Left lung (tissue), 10 donors: ENCODE measurements around the gene CARMIL1. TPM values are rescaled to one million over a fixed set of nuclear protein-coding genes. Genes with fewer than 3 reads are reported as not detected.
"Not testable (repeated sequence)": the region's sequence is repeated elsewhere in the genome, so short reads cannot be mapped to it uniquely, and the experiment has no call there.

Experiments
- ATAC-seq: fragments of 200-7000 bp; cut with Tn5 transposase; one replicate; pipeline ENCODE4 v1.9.1; 2020; ENCODE audit warnings: moderate library complexity
- DNase-seq, 4 donors: peaks; one replicate each; pipeline ENCODE4 v3.0.0-alpha.2; 2013 to 2020
- H3K27ac ChIP-seq, 2 donors: fragments of 200-600 bp; sonication (generic) in 1 of 2; one replicate each; pipeline versions ENCODE4 v1.5.0 to v1.8.0; 2020 to 2021
- H3K27me3 ChIP-seq, 2 donors: fragments of 200-600 bp; sonication (generic) in 1 of 2; one replicate each; pipeline versions ENCODE4 v1.5.0 to v1.8.0; 2020 to 2021
- H3K36me3 ChIP-seq, 2 donors: fragments of 200-600 bp; sonication (generic) in 1 of 2; one replicate each; pipeline versions ENCODE4 v1.5.0 to v1.8.0; 2020 to 2021
- H3K4me1 ChIP-seq, 2 donors: fragments of 200-600 bp; one replicate each; pipeline ENCODE4 v1.8.0; 2021
- H3K4me3 ChIP-seq, 2 donors: fragments of 200-600 bp; sonication (generic) in 1 of 2; one replicate each; pipeline versions ENCODE4 v1.5.0 to v1.8.0; 2020 to 2021; ENCODE audit warnings: mild to moderate bottlenecking in 1 of 2
- H3K9me3 ChIP-seq, 2 donors: fragments of 200-600 bp; sonication (generic) in 1 of 2; one replicate each; pipeline versions ENCODE4 v1.5.0 to v1.8.0; 2020 to 2021
- intact Hi-C, 2 donors: fragments of 100-400 bp; cut with DNase I; formaldehyde crosslinking; loops; one replicate each; pipeline versions ENCODE4 v1.11.2 to v1.14.2; 2022
- polyA plus RNA-seq, 6 donors: library from polyadenylated mRNA; unstranded; fragments of 120-200 nt; gene quantifications; one replicate each; pipeline ENCODE4 v1.2.1, GENCODE V29; 2013; ENCODE audit not compliant: insufficient read length in 6 of 6
- total RNA-seq, 2 donors: library from RNA; stranded (reverse); fragmentation: NEBNext Ultra II Directional; extraction: Animal tissue kit (Norgen Biotek cat#: 25700); gene quantifications; one replicate each; pipeline ENCODE4 v1.2.1, GENCODE V29; 2021
- TF ChIP-seq, protein P1 (sequence below), 2 donors: fragments of 200-600 bp; sonication (generic) in 1 of 2; IDR thresholded peaks; one replicate each; pipeline versions ENCODE4 v1.5.0 to v1.8.0; 2021; ENCODE audit warnings: antibody characterized with exemption in 2 of 2
- donor health status: DM: no; HTN: yes; CAD: no.
- donor health status: DM: no; HTN: no; CAD: no.

CARMIL1 gene
- total and polyA plus RNA-seq, 8 donors, result 16.4 to 32.8 (median 27.4) TPM

DNA sequence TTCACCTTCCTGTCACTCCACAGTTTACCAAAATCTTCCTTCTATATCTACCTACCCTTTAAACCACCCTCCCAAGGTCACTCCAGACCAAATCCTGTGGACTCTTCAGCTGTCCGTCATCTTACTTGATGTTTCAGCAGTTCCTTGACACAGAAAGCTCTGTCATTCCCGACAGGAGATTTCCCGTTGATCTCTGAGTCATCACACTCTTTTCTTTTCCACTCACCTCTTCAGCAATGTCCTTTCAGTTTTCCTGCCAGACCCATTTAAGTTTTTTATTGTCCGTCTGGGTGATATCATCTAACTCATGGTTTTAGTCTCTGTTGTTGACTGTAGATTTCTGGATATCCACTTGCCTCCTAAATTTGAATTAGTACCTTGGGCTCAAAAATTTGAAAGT is 302.9 kb downstream of the CARMIL1 start:
- Histone ChIP-seq H3K9me3 (no peaks in the 10 kb centered on the region), H3K4me3 (no peak overlapping the region), H3K4me1 (no peaks in the 10 kb centered on the region), H3K27me3 (no peaks in the 10 kb centered on the region), H3K36me3 (no peaks in the 10 kb centered on the region), H3K27ac (no peak overlapping the region)
- DNase-seq (no peak), ATAC-seq (no peak)
- intact Hi-C loops, result no loop called here
- TF ChIP-seq, protein P1, sequence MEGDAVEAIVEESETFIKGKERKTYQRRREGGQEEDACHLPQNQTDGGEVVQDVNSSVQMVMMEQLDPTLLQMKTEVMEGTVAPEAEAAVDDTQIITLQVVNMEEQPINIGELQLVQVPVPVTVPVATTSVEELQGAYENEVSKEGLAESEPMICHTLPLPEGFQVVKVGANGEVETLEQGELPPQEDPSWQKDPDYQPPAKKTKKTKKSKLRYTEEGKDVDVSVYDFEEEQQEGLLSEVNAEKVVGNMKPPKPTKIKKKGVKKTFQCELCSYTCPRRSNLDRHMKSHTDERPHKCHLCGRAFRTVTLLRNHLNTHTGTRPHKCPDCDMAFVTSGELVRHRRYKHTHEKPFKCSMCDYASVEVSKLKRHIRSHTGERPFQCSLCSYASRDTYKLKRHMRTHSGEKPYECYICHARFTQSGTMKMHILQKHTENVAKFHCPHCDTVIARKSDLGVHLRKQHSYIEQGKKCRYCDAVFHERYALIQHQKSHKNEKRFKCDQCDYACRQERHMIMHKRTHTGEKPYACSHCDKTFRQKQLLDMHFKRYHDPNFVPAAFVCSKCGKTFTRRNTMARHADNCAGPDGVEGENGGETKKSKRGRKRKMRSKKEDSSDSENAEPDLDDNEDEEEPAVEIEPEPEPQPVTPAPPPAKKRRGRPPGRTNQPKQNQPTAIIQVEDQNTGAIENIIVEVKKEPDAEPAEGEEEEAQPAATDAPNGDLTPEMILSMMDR (IDR thresholded peaks at IDR 0.05), result no peak

DNA sequence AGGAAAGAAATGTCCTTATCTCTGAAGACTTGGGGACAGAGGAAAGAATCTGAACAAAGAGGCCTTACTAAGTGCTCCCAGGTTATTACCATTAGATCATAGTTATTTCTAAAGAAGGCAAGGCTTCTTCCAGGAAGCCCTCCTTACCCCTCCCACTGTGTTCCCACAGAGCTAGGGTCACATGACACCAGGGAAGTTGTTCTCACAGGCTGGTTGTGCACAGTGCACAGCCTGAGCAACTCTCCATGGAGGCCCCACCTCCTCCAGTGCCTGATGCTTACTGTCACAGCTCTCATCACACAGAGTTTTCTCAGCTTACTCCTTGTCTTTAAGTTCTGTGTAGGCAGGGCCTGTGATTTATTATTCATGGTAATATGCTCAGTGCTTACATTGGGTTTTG is 303.9 kb downstream of the CARMIL1 start:
- Histone ChIP-seq H3K4me3 (no peak overlapping the region), H3K9me3 (no peaks in the 10 kb centered on the region), H3K27me3 (no peaks in the 10 kb centered on the region), H3K36me3 (no peaks in the 10 kb centered on the region), H3K27ac (no peak overlapping the region), H3K4me1 (no peaks in the 10 kb centered on the region)
- ATAC-seq (no peak), DNase-seq (no peak)
- intact Hi-C loops, result no loop called here
- TF ChIP-seq, protein P1 (IDR thresholded peaks at IDR 0.05), result no peak

DNA sequence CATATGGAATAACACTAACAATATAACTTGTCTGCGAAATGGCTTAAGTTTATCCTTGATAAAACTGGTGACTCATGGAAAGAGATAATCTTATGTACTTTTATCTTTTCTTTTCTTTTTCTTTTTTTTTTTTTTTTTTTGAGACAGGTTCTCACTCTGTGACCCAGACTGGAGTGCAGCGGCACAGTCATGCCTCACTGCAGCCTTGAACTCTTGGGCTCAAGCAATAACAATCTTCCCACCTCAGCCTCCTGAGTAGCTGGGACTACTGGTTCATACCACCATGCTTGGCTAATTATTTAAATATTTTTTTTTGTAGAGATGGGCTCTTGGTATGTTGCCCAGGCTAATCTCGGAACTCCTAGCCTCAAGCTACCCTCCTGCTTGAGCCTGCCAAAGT is 304.7 kb downstream of the CARMIL1 start:
- no peaks in the 10 kb centered on the region for H3K9me3 ChIP-seq
- TF ChIP-seq, protein P1 (IDR thresholded peaks at IDR 0.05), result no peak
- ATAC-seq, result no peak
- H3K27me3 ChIP-seq, result no peaks in the 10 kb centered on the region
- H3K4me1 ChIP-seq, result no peaks in the 10 kb centered on the region
- H3K36me3 ChIP-seq, result no peaks in the 10 kb centered on the region
- no peak for DNase-seq
- intact Hi-C loops, result no loop called here
- no peak overlapping the region for H3K4me3 ChIP-seq
- no peak overlapping the region for H3K27ac ChIP-seq

DNA sequence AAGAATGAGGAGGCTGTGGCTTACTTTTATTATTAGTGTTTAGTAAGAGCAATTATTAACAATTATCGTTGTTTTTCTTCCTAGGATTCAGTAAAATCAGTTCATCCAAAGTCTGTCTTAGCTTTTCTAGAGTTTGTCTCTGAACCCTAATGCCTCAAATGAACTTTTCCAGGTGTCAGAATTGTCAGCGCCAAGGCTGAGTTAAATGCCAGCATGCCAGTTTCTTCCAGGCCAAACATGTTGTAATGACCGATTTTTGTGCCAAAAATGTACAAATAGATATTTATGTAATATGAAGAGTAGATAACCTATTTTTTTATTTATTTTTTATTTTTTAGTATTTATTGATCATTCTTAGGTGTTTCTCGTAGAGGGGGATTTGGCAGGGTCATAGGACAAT is 306.1 kb downstream of the CARMIL1 start:
- no peak for DNase-seq
- Histone ChIP-seq H3K9me3 (no peaks in the 10 kb centered on the region), H3K4me1 (no peaks in the 10 kb centered on the region), H3K27ac (no peak overlapping the region), H3K27me3 (no peaks in the 10 kb centered on the region), H3K4me3 (no peak overlapping the region), H3K36me3 (no peaks in the 10 kb centered on the region)
- ATAC-seq, result no peak
- TF ChIP-seq, protein P1 (IDR thresholded peaks at IDR 0.05), result no peak
- intact Hi-C loops, result no loop called here

DNA sequence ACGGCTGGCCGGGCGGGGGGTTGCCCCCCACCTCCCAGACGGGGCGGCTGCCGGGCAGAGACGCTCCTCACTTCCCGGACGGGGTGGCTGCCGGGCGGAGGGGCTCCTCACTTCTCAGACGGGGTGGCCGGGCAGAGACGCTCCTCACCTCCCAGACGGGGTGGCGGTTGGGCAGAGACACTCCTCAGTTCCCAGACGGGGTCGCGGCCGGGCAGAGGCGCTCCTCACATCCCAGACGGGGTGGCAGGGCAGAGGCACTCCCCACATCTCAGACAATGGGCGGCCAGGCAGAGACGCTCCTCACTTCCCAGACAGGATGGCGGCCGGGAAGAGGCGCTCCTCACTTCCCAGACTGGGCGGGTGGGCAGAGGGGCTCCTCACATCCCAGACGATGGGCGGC is 306.9 kb downstream of the CARMIL1 start:
- H3K4me3 ChIP-seq, DNase-seq, H3K4me1 ChIP-seq, H3K9me3 ChIP-seq, H3K27ac ChIP-seq, ATAC-seq, H3K36me3 ChIP-seq, intact Hi-C loops, H3K27me3 ChIP-seq: not testable (repeated sequence)

DNA sequence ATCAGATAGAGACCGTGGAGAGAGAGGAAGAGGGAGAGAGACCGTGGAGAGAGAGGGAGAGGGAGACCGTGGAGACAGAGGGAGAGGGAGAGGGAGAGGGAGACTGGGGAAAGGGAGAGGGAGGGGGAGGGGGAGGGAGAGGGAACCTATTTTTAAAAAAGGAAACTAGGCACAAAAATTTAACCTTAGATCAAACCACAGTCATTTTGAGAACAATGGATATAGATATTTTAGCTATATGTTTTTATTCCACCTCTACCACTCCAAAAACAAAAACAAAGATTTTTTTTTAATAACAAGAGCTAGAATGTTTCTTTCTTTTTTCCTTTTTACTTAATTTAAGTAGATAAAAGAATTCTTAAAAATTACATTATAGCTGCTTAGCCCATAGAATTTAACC is 307.8 kb downstream of the CARMIL1 start:
- H3K4me3 ChIP-seq, result no peak overlapping the region
- DNase-seq (no peak), ATAC-seq (no peak)
- TF ChIP-seq, protein P1 (IDR thresholded peaks at IDR 0.05), result no peak
- no peaks in the 10 kb centered on the region for H3K27me3 ChIP-seq
- no peaks in the 10 kb centered on the region for H3K9me3 ChIP-seq
- H3K36me3 ChIP-seq, result no peaks in the 10 kb centered on the region
- H3K27ac ChIP-seq, result no peak overlapping the region
- no peaks in the 10 kb centered on the region for H3K4me1 ChIP-seq
- intact Hi-C loops, result no loop called here
